SU-DHL-6 (cell line): Measurements from ENCODE around the gene P3H4.

Experiments
- CTCF ChIP-seq: fragments of 200-600 bp; sonication (generic); IDR thresholded peaks from one replicate; pipeline ENCODE4 v1.5.1; 2017; ENCODE audit warnings: antibody characterized with exemption, mild to moderate bottlenecking, low read length, moderate library complexity; ENCODE audit not compliant: insufficient read depth, poor library complexity, severe bottlenecking
- EZH2phosphoT487 ChIP-seq: fragments of 200-600 bp; sonication (generic), shearing (Covaris generic); conservative IDR thresholded peaks from 2 replicates; pipeline ENCODE4 v1.6.1; 2018; ENCODE audit warnings: mild to moderate bottlenecking, antibody characterized with exemption, low read length, moderate library complexity, mixed read lengths

GRCh38 chr17:41784207-41784744 lies 27.5 kb downstream of the P3H4 start:
- no peak for TF ChIP-seq EZH2phosphoT487
- TF ChIP-seq CTCF = no peak
